Activated naive CD4-positive, alpha-beta T cell treated with anti-CD3 and anti-CD28 coated beads, Interleukin-2, amount 10 ng/mL, durations not matched to agents 7 days and 5 days (primary cell): ENCODE measurements around the gene CAV2.
A peak's percentile ranks its signal among the peaks of the same experiment; 100 is the strongest.

Source experiments
- CTCF ChIA-PET: fragments of 350-600 bp; sonication (Branson Sonifier 250); formaldehyde crosslinking; loops from one replicate; lab custom pipeline; 2021; ENCODE audit warnings: antibody characterized with exemption; lab: Charles Lee
- DNase-seq: peaks from one replicate; pipeline ENCODE4 v3.0.0-alpha.2; 2020
- H3K27ac Mint-ChIP-seq: one replicate; pipeline ENCODE4 v1.8.0; 2021; ENCODE audit warnings: mild to moderate bottlenecking, moderate library complexity, mixed read lengths
- H3K27me3 Mint-ChIP-seq: one replicate; pipeline ENCODE4 v1.8.0; 2021; ENCODE audit warnings: mild to moderate bottlenecking, mixed read lengths
- H3K36me3 Mint-ChIP-seq: one replicate; pipeline ENCODE4 v1.8.0; 2021; ENCODE audit warnings: mixed read lengths
- H3K4me1 Mint-ChIP-seq: one replicate; pipeline ENCODE4 v1.8.0; 2021; ENCODE audit warnings: mixed read lengths
- H3K4me3 Mint-ChIP-seq: one replicate; pipeline ENCODE4 v1.8.0; 2021; ENCODE audit warnings: mild to moderate bottlenecking, moderate library complexity, mixed read lengths
- H3K9me3 Mint-ChIP-seq: one replicate; pipeline ENCODE4 v1.8.0; 2021; ENCODE audit warnings: mixed read lengths

CAV2 gene

GRCh38 chr7:116524221-116524608 lies 24.7 kb downstream of the CAV2 start:
- H3K27me3 Mint-ChIP-seq: peaks cover 81% of the 10 kb centered on the region
- CTCF ChIA-PET: interaction anchor here (0.7 to 1.3 kb wide), 2 partner anchors 20 to 390 kb away, joined by 3 to 4 read pairs; no protein-coding TSS in a partner anchor
- H3K4me3 Mint-ChIP-seq: no peak overlapping the region

GRCh38 chr7:116524609-116525297 lies 25.2 kb downstream of the CAV2 start, which contains the start of gene CAV1:
CAV1 (plus strand) TSS chr7:116525036; CDS start chr7:116525063, 27 bp downstream.
- peaks cover 80% of the 10 kb centered on the region for H3K27me3 Mint-ChIP-seq
- CTCF ChIA-PET: interaction anchor here (1.4 to 3.5 kb wide), 11 partner anchors 57 to 391 kb away, joined by 5 to 24 read pairs (median 8); no protein-coding TSS in a partner anchor
- H3K4me3 Mint-ChIP-seq: peak within 1 kb of the TSS; percentile 72
- peak within 1 kb of the TSS; percentile 49 for H3K27ac Mint-ChIP-seq
- H3K36me3 Mint-ChIP-seq: no peaks in the 10 kb centered on the region
- DNase-seq: peak; percentile 35
- H3K4me1 Mint-ChIP-seq: peaks cover 27% of the 10 kb centered on the region
- H3K9me3 Mint-ChIP-seq: no peaks in the 10 kb centered on the region

More at GRCh38 chr7:116524221-116524608, 24.7 kb downstream of the CAV2 start:
- Mint-ChIP-seq H3K9me3 (no peaks in the 10 kb centered on the region), H3K4me1 (peaks cover 27% of the 10 kb centered on the region), H3K27ac (no peak overlapping the region), H3K36me3 (no peaks in the 10 kb centered on the region)
- DNase-seq: no peak

- Mint-ChIP-seq H3K9me3 (no peaks in the 10 kb centered on the region), H3K4me3 (peak overlapping the region; percentile 72), H3K36me3 (no peaks in the 10 kb centered on the region), H3K27me3 (peaks cover 76% of the 10 kb centered on the region), H3K4me1 (peaks cover 27% of the 10 kb centered on the region), H3K27ac (peak overlapping the region; percentile 49)
- DNase-seq: no peak
- CTCF ChIA-PET: interaction anchor here (1.0 to 3.5 kb wide), 19 partner anchors 9 to 392 kb away, joined by 3 to 24 read pairs (median 7); no protein-coding TSS in a partner anchor
Measured at GRCh38 chr7:116525298-116525912, 25.9 kb downstream of the CAV2 start.

DNA sequence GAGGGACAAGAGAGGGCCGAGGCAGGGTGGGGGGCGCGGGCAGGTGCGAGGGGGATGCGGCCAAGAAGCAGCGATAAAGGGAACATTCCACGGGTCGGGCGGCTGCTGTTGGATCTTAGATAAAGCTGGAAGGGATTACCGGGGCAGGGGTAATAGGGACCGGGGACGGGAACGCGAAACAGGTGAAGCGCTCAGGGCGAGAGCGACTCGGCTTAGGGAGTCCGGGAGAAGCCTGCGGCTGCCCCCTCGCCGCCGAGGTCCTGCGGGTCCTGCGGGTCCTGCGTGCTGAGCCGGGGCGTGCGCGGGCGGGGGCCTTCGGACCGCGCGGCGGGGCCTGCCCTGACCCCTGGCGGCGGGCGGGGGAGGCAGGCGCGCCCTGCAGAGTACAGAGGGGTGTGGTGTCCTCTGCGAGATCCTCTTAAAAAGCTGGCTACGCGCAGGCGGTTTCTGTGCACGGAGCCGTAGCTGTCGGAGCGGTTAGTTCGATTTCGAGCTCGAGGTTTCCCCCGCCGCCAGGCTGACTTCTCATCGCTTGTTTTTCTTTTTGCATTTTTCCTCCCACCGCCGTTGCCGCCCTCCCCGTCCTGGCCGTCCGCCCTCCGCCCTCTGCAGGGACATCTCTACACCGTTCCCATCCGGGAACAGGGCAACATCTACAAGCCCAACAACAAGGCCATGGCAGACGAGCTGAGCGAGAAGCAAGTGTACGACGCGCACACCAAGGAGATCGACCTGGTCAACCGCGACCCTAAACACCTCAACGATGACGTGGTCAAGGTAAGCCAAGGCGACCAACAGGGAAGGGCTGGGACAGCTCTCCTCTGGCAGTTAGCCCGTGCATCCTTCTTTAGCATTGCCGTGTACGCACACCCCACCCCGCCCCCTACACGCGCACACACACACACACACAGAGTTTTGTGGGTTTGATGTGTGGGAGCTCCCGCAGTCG lies 26.6 kb downstream of the CAV2 start:
- DNase-seq: peak; percentile 73
- no peaks in the 10 kb centered on the region for H3K9me3 Mint-ChIP-seq
- no peak overlapping the region for H3K27ac Mint-ChIP-seq
- H3K36me3 Mint-ChIP-seq: no peaks in the 10 kb centered on the region
- H3K4me1 Mint-ChIP-seq: peaks cover 27% of the 10 kb centered on the region
- H3K27me3 Mint-ChIP-seq: peaks cover 76% of the 10 kb centered on the region
- CTCF ChIA-PET: interaction anchor here (0.5 to 3.5 kb wide), 32 partner anchors 9 to 398 kb away, joined by 3 to 24 read pairs (median 5); no protein-coding TSS in a partner anchor
- H3K4me3 Mint-ChIP-seq: peak overlapping the region; percentile 72

GRCh38 chr7:116526897-116527296 lies 27.4 kb downstream of the CAV2 start:
- H3K4me1 Mint-ChIP-seq: peaks cover 27% of the 10 kb centered on the region
- peaks cover 70% of the 10 kb centered on the region for H3K27me3 Mint-ChIP-seq
- H3K9me3 Mint-ChIP-seq: no peaks in the 10 kb centered on the region

GRCh38 chr7:116527521-116527920 lies 28.0 kb downstream of the CAV2 start:
- H3K4me1 Mint-ChIP-seq: peaks cover 27% of the 10 kb centered on the region
- DNase-seq: no peak
- no peak overlapping the region for H3K27ac Mint-ChIP-seq
- H3K9me3 Mint-ChIP-seq: no peaks in the 10 kb centered on the region
- H3K4me3 Mint-ChIP-seq: no peak overlapping the region
- peaks cover 65% of the 10 kb centered on the region for H3K27me3 Mint-ChIP-seq
- CTCF ChIA-PET: interaction anchor here (1.5 to 3.5 kb wide), 5 partner anchors 61 to 361 kb away, joined by 3 to 24 read pairs (median 8); no protein-coding TSS in a partner anchor
- no peaks in the 10 kb centered on the region for H3K36me3 Mint-ChIP-seq

More at GRCh38 chr7:116526897-116527296, 27.4 kb downstream of the CAV2 start:
- H3K4me3 Mint-ChIP-seq: peak overlapping the region; percentile 63
- CTCF ChIA-PET: interaction anchor here (0.6 to 3.5 kb wide), 18 partner anchors 13 to 385 kb away, joined by 3 to 24 read pairs (median 6); no protein-coding TSS in a partner anchor
- no peaks in the 10 kb centered on the region for H3K36me3 Mint-ChIP-seq
- H3K27ac Mint-ChIP-seq: no peak overlapping the region
- no peak for DNase-seq

GRCh38 chr7:116528008-116528789 lies 28.7 kb downstream of the CAV2 start:
- CTCF ChIA-PET: interaction anchor here (3.0 to 3.5 kb wide), 3 partner anchors 60 to 352 kb away, joined by 8 to 24 read pairs (median 19); no protein-coding TSS in a partner anchor
- Mint-ChIP-seq H3K9me3 (no peaks in the 10 kb centered on the region), H3K4me3 (no peak overlapping the region), H3K27me3 (peaks cover 58% of the 10 kb centered on the region), H3K4me1 (peaks cover 27% of the 10 kb centered on the region), H3K27ac (no peak overlapping the region), H3K36me3 (no peaks in the 10 kb centered on the region)
- DNase-seq: no peak

GRCh38 chr7:116529250-116529649 lies 29.7 kb downstream of the CAV2 start:
- no peaks in the 10 kb centered on the region for H3K36me3 Mint-ChIP-seq

GRCh38 chr7:116530107-116530820 lies 30.7 kb downstream of the CAV2 start:
- Mint-ChIP-seq H3K4me1 (peaks cover 16% of the 10 kb centered on the region), H3K4me3 (no peak overlapping the region), H3K27ac (no peak overlapping the region), H3K9me3 (no peaks in the 10 kb centered on the region), H3K36me3 (no peaks in the 10 kb centered on the region), H3K27me3 (peaks cover 38% of the 10 kb centered on the region)
- no peak for DNase-seq
- CTCF ChIA-PET: interaction anchor here (0.6 kb wide), 1 partner anchor 488 kb away, joined by 3 read pairs; no protein-coding TSS in a partner anchor

More at GRCh38 chr7:116529250-116529649, 29.7 kb downstream of the CAV2 start:
- peaks cover 25% of the 10 kb centered on the region for H3K4me1 Mint-ChIP-seq
- no peak for DNase-seq
- no peaks in the 10 kb centered on the region for H3K9me3 Mint-ChIP-seq
- H3K27me3 Mint-ChIP-seq: peaks cover 48% of the 10 kb centered on the region
- H3K4me3 Mint-ChIP-seq: no peak overlapping the region
- CTCF ChIA-PET: no interaction called here
- H3K27ac Mint-ChIP-seq: no peak overlapping the region

- no peaks in the 10 kb centered on the region for H3K9me3 Mint-ChIP-seq
- H3K4me1 Mint-ChIP-seq: no peaks in the 10 kb centered on the region
- DNase-seq: no peak
- no peaks in the 10 kb centered on the region for H3K36me3 Mint-ChIP-seq
- H3K4me3 Mint-ChIP-seq: no peak overlapping the region
- H3K27me3 Mint-ChIP-seq: peaks cover 19% of the 10 kb centered on the region
- CTCF ChIA-PET: interaction anchor here (1.0 kb wide), 1 partner anchor 60 kb away, joined by 3 read pairs; no protein-coding TSS in a partner anchor
- H3K27ac Mint-ChIP-seq: no peak overlapping the region
Measured at GRCh38 chr7:116532102-116532688, 32.7 kb downstream of the CAV2 start.

DNA sequence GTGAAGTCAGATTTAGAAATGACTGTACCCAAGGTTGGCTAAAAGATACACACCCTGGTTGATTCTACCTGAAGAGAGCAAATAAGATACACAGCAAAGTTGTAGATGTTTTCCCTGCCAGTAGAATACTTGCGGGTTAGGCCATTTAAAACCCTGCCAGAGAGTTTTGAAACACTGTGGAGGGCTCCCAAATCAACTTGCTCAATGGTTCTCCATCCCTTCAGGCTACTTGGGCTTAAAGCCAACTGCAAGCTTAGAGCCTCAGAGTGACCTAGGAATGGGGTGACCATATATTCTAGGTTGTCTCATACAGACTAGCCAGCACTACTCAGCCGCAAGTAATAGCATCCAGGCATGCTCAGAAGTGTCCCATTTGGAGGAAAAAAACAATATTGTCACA lies 35.3 kb downstream of the CAV2 start:
- no peak for DNase-seq
- H3K27ac Mint-ChIP-seq: no peak overlapping the region
- no peak overlapping the region for H3K4me3 Mint-ChIP-seq
- H3K4me1 Mint-ChIP-seq: no peaks in the 10 kb centered on the region
- H3K36me3 Mint-ChIP-seq: no peaks in the 10 kb centered on the region
- no peaks in the 10 kb centered on the region for H3K9me3 Mint-ChIP-seq
- H3K27me3 Mint-ChIP-seq: peaks cover 6% of the 10 kb centered on the region
- CTCF ChIA-PET: interaction anchor here (1.8 kb wide), 1 partner anchor 8 kb away, joined by 5 read pairs; no protein-coding TSS in a partner anchor

GRCh38 chr7:116535416-116535815 lies 35.9 kb downstream of the CAV2 start:
- Mint-ChIP-seq H3K27ac (no peak overlapping the region), H3K9me3 (no peaks in the 10 kb centered on the region), H3K4me3 (no peak overlapping the region), H3K27me3 (peaks cover 8% of the 10 kb centered on the region), H3K36me3 (no peaks in the 10 kb centered on the region), H3K4me1 (no peaks in the 10 kb centered on the region)
- CTCF ChIA-PET: interaction anchor here (1.8 kb wide), 1 partner anchor 9 kb away, joined by 5 read pairs; no protein-coding TSS in a partner anchor
- DNase-seq: no peak
